Uterus (tissue), 2 donors: ENCODE data around the gene GBX1.

Source experiments
- POLR2A ChIP-seq, 2 donors: fragments of 450-650 bp; IDR thresholded peaks; one replicate each; pipeline ENCODE4 v1.6.1; 2016; ENCODE audit warnings: antibody characterized with exemption in 2 of 2, mild to moderate bottlenecking in 1 of 2, moderate library complexity in 1 of 2
- TF ChIP-seq, protein P1 (sequence below), 4 experiments: fragments of 200-600 bp in 2 of 4; fragments of 450-650 bp in 2 of 4; sonication (generic) in 2 of 4; IDR thresholded peaks; one replicate each; pipeline ENCODE4 v1.5.1; 2016 to 2019; ENCODE audit warnings: antibody characterized with exemption in 4 of 4, mild to moderate bottlenecking in 2 of 4, moderate library complexity in 1 of 4

DNA sequence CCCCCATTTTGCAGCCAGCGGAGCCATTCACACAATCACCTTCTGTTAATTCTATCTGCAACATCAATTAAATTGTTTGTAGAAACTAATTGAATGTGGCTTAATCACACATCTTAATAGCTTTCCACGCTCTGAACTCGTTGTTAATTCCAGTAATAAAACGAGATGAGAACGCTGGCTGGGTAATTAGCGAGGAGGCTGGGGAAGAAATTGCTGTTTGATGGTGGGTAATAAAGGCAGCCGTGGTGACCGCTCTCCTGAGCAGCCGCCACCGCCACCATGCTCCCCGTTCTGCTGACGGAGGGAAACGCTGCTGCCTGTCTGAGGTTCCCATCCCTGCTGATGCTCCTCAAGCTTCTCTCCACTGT lies 36.3 kb downstream of the GBX1 start:
- TF ChIP-seq, protein P1, sequence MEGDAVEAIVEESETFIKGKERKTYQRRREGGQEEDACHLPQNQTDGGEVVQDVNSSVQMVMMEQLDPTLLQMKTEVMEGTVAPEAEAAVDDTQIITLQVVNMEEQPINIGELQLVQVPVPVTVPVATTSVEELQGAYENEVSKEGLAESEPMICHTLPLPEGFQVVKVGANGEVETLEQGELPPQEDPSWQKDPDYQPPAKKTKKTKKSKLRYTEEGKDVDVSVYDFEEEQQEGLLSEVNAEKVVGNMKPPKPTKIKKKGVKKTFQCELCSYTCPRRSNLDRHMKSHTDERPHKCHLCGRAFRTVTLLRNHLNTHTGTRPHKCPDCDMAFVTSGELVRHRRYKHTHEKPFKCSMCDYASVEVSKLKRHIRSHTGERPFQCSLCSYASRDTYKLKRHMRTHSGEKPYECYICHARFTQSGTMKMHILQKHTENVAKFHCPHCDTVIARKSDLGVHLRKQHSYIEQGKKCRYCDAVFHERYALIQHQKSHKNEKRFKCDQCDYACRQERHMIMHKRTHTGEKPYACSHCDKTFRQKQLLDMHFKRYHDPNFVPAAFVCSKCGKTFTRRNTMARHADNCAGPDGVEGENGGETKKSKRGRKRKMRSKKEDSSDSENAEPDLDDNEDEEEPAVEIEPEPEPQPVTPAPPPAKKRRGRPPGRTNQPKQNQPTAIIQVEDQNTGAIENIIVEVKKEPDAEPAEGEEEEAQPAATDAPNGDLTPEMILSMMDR (IDR thresholded peaks at IDR 0.05): no peak
- no peak for TF ChIP-seq POLR2A (IDR thresholded peaks at IDR 0.05)
